Stimulated activated CD8-positive, alpha-beta memory T cell treated with anti-CD3 and anti-CD28 coated beads, Interleukin-15, amount 100 ng/mL, for 24 hours (primary cell): Measurements from ENCODE around the gene DLG1.

Experiments
- DNase-seq: peaks from one replicate; pipeline ENCODE4 v3.0.0-alpha.2; 2020; ENCODE audit warnings: low read depth

DLG1 gene

DNA sequence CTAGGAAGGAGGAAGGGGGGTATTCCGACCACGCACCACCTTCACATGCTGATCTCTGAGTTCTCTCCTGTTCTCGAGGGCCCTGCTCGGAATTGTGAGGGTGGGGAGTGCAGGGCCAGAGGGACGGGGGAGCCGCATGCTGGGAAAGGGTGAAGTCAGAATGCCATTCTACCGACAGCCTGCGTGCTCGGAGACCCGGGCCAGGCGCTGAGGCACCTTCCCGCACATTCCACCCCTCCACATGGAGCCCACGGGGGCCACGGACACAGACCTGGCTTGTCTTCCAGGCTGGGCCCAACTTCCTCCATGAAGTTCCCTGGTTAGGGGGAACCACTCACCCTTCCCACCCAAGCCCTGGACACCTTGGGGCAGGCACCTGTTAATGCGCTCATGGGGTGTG lies 301.1 kb downstream of the DLG1 start:
- no peak for DNase-seq

DNA sequence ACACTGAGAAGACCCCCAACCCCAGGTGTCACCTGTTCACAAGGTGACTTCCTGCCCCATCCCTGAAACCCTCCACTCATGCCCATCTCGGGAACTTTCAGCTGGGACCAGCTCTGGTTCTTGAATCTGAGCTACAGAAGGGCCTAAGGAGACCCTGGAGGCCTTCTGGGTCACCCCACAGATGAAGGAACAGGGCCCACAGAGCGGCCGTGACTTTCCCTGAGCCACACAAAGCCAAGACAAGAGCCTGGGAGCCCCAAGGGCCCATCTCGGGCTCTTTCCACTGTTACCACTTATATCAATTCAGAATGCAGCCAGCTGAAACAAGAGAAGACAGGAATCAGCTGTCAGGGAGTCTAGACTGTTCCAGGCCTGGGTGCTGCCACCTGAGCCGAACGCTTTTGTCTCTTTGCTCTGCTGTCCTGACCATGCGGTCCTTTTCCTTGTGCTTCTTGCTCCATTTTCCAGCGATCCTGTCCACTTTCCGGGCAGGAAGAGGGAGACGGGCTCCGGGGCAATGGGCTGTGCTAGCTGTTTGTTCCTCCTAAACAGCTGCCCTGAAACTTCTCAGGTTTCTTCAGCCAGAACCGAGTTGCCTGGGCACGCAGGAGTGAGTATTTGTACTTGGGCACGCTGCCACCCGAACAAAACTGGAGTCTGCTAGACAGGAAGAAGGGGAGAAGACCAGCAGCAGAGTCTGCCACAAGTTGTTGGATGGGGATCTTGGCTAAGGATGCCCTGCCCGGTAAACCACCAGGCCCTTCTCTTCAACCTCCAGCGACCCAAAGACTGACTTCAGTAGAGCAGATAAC lies 301.8 kb downstream of the DLG1 start:
- no peak for DNase-seq

DNA sequence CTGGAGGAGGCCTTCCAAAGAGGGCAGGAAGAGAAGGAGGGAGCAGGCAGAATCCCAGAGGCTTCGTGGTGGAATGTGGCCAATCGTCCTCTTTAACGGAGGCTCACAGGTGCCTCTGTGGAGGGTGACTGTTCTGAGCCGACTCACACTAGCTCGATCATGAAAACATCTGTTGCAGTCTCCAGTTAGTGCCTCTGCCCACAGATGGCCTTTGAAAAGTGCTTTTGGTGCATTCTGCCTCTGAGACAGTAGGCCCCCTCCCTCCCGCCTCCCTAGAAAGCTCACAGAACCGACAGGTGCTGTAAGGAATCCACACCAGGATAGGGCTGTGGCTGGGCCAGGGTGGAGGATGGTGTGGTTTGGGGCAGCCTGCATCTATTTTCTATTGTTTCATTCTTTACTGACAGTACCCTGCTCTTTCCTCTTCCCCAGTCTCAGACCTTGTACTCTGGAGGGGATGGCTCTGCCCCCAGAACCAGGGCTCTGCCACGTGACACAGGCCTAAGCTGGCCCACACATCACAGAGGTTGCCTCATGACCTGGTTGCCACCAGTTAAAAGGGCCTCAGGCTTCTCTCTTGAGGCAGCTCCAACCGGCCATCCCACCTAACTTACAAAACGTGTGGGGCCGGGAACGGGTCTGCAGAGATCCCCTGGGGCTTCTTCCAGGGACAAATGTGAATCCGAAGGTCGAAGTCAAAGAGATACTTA lies 302.6 kb downstream of the DLG1 start:
- DNase-seq, result no peak

DNA sequence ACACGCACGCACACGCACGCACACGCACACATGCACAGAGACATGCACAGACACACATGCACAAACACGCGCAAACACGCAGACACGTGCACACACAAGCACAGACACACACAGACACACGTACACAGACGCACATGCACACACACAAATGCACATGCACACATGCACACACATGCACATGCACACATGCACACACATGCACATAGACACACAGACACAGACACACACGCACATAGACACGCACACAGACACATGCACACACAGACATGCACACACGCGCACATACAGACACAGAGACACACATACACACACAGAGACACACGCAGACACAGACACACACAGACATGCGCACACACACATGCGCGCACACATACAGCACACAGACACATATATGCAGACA lies 303.4 kb downstream of the DLG1 start:
- no peak for DNase-seq

DNA sequence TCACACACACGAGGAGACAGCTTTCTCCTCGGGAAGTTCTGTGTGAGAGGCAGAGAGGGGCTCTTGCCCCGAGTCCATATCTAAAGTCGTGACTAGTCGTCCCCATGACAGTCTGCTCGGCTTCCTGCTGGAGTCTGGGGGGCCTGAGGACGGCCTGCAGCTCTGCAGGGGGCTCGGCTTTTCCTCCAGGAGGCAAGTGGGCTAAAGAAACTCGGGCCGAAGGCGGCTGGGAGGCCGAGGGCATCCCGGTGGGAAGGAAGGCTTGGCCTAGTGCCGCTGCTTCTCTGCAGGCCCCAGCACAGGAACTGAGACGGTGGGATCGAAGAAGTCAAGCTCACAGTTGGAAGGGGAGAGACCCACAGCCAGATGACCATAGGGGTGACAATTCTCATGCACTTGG lies 304.4 kb downstream of the DLG1 start:
- no peak for DNase-seq
